ENCODE results near the gene PRKAB2. TPM values are rescaled to one million over a fixed set of nuclear protein-coding genes. Genes with fewer than 3 reads are reported as not detected.
"Not testable (repeated sequence)": the region's sequence is repeated elsewhere in the genome, so short reads cannot be mapped to it uniquely, and the experiment has no call there.

Gene PRKAB2, protein sequence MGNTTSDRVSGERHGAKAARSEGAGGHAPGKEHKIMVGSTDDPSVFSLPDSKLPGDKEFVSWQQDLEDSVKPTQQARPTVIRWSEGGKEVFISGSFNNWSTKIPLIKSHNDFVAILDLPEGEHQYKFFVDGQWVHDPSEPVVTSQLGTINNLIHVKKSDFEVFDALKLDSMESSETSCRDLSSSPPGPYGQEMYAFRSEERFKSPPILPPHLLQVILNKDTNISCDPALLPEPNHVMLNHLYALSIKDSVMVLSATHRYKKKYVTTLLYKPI
- total RNA-seq (2014; rRNA removed; shearing (Covaris generic)) = 4.9 and 6.1 TPM in 2 replicates
- 9.6 and 11.5 TPM in 2 replicates for polyA plus RNA-seq (2015; cell fraction: cytosol; rRNA removed)
- 45.6 and 46.4 TPM in 2 replicates for polyA plus RNA-seq (2015; cell fraction: nucleus; rRNA removed)

DNA sequence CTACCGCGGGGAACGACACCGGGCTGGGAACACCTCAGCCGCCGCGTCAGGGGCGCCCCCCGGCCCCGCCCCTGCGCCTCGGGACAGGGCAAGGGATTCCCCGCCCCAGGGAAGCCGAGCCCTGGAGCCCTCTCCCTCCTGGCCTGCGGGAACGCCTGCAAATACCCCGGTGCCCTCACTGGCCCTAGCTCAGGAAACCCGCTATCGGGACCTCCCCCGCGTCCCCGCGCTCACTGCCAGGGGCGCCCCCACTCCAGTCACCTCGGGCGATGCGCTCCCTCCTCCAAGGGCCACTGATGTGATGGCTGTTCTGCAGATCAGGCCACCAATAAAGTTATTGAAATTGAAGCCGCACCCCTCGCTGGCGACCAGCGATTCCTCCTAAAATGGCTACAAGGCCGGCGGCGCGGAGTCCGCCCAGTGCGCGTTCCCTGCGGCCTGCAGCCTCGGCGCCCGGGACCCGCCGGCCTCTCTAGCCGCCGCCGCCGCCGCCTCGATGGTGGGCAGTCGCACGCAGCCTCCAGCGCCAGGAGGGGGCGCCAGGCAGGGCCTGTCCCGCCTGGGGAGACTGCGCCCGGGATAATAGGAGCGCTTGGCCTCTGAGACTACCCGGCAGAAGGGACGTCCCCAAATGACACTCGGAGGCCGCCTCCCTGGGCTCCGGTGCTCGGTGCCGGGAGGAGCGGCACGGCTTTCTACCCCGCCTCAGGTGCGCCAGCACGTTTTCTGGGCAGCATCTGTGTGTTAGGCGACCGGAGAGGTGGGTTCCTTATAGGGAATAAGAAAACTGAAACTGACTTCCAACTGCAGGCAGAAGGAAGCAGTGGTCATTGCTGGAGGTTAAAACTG lies at the start of gene PRKAB2:
TSS of gene PRKAB2 (minus strand) at position 303 of the 849 bp plus-strand sequence. CDS start 326 bp downstream, outside the sequence.
- peak; percentile 96 for DNase-seq (ENCODE audit: low read depth)

DNA sequence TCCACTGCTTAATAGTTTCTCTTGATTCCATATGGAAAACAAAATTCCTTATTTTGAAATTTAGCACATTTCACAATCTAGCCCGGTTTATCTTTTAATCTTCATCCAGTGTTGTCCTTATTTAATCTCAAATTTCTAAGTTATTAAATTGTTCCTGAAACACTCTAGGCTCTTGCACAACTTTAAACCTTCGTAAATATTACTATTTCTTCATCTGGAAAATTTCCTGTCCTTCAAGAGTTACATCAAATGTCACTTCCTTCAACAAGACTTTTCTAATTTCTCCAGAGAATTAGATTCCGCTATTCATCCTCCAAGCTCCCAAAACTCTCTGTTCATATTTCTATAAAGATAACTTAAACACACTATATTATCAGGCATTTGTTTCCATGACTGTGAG lies 46.3 kb upstream of the PRKAB2 start:
- DNase-seq (ENCODE audit: low read depth) = no peak

DNA sequence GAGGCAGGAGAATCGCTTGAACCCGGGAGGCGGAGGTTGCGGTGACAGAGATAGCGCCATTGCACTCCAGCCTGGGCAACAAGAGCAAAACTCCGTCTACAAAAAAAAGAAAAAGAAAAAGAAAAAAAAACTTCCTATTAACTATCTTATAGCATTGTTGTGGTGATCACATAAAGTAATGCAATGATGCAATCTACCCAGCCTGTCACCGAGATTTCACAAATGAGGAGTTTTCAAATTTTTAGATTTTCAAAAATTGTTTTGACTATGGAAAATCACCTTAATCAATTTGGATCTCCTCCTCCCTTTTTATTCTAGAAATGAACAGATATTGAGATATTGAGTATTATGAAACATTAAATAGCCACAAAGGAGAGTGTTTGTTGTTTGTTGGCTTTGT lies 44.9 kb upstream of the PRKAB2 start:
- no peak for DNase-seq (ENCODE audit: low read depth)

DNA sequence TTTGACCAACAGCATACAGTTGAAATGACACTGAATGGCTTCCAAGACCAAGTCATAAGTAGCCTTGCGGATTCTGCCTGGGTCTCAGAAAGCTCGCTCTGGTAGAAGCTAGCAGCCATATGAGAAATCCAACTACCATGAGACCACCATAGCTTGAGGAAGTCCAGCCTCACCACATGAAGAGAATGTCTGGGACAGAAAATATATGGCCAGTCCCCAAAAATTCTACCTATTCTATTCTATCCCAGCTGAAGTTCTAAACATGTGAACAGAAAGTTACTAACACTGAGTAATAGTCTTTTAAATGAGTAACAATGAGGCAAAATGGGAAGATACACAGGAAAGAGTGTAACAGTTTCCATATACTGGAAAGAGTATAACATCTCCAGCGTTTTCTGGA lies 43.9 kb upstream of the PRKAB2 start:
- DNase-seq (ENCODE audit: low read depth) = no peak

- no peak for DNase-seq (ENCODE audit: low read depth)
These were observed 43.3 kb upstream of the PRKAB2 start for GRCh38 chr1:147215540-147215916.

DNA sequence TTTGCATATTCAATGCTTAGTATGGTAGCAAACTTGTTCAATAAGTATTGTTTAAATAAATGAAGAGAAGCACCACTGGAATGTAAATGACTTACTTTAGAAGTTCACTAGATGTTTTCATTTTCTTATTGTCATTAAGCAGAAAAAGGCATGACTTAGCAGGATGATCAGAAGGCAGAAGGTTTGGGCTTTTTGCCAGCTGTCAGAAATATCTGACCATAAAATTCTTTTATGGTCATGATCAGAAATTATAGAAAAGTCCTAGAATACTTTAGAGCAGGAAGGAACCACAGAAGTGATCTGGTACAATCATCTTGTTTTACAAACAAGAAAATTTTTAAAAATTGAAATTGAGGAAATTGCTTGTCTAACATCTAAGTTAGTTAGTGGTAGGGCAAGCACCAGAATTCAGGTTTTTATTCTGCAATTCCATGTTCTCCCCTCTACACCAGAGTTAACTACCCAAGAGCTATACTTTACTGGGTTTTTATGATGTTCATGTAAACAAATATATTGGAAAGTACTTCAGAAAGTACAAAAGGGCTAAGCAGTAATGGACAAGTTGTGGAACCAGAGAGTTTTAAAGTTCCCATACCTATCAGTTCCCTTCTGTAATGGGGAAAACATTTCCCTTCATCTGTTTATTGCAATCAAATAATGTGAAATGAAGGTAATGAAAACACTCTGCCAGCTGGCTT lies 42.7 kb upstream of the PRKAB2 start:
- no peak for DNase-seq (ENCODE audit: low read depth)

GRCh38 chr1:147214325-147214724 lies 42.1 kb upstream of the PRKAB2 start:
- DNase-seq (ENCODE audit: low read depth) = no peak

DNA sequence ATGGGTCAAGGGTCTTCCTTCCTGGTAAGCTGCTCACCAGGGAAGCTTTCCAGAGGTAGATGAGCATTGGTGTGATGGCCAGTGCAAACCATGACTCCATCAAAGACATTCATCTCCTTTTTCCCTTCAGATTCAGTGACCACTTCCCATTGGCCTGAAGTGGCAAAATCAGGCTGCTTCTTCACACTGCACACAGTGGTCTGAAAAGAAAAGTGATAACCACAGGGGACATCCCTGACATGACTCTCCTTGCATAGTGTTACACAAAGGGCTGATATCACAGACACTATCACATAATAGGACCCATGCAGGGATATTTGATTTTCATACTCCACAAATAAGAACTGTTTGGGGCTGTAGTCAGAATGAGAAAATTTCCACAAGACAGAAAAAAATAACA lies 41.0 kb upstream of the PRKAB2 start:
- no peak for DNase-seq (ENCODE audit: low read depth)

DNA sequence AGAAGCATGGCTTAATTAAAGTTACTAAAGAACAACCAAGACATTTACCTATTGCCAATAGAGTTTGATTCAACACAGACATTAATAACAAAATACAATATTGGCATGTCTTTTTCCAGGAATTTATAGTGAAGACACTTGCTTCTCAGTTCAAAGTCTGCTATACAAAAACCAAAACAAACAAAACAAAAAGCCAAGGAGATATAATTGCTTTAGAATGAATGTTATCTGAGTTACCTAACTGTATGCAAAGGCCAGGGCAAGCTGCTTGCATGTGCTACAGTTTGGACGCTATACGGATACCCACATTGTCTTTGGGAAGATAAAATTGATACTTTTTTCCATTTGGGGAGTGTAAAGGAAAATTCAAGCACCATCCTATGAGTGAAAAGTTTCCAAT lies 39.3 kb upstream of the PRKAB2 start:
- no peak for DNase-seq (ENCODE audit: low read depth)

GRCh38 chr1:147210987-147211386 lies 38.7 kb upstream of the PRKAB2 start:
- DNase-seq (ENCODE audit: low read depth) = no peak

DNA sequence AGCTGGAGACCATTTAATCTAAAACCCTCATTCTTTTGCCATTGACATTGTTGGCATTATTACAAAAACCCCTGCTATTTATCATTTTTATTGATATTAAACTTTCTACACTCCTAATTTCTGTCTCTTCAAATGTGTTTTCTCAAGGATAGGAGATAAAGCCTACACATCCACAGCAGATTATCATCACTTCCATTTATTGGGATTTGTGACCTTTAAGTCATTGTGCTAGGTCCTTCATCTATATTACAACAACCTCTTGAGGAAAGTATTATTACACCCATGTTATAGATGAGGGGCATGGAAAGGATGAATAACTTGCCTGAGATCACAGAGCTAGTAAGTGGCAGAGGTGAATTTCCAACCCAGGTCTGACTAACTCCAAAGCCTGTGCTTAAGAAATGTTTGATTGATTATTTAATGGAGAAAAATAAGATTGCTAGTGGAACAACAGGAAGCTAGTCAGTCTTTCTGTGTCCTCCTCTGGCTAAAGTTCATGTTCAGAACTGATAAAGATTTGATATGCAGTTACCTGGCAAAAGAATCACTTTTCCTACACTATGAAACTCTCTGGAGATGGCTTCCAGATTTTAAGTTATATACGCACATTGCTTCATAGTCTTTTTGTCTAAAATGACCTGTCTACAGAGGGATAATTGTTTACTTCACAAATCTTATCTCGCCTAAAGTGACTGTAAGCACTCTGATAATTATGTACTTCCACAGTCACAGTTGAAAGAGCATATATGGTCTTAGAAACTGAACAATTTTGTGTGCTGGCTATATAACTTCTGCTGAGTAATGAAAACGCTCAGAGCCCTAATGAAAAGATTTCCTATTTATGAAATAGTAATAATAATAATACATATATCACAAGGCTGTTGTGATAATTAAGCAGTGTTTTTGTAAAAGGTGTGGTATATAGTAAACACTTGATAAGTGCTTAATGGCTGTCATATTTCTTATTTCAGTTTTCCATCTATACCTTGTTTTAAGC lies 37.9 kb upstream of the PRKAB2 start:
- no peak for DNase-seq (ENCODE audit: low read depth)

DNA sequence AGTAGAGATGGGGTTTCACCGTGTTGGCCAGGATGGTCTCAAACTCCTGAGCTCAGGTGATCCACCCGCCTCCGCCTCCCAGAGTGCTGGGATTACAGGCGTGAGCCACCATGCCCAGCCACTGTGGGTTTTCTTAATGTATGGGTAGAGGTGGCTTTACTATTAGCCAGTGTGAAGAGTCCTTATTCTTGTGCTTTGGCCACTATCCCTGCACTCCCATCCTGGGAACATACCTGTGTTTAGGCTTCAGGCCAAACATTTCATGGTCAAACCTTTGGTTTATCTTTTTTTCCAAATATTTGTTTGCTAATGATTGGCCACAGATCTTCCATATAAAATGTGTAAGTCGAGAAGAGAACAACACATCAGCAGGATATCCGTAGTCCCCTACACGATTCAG lies 36.3 kb upstream of the PRKAB2 start:
- DNase-seq (ENCODE audit: low read depth) = no peak

GRCh38 chr1:147207192-147207591 lies 34.9 kb upstream of the PRKAB2 start:
- no peak for DNase-seq (ENCODE audit: low read depth)

- DNase-seq (ENCODE audit: low read depth) = no peak
These were observed 31.8 kb upstream of the PRKAB2 start for GRCh38 chr1:147204080-147204479.

DNA sequence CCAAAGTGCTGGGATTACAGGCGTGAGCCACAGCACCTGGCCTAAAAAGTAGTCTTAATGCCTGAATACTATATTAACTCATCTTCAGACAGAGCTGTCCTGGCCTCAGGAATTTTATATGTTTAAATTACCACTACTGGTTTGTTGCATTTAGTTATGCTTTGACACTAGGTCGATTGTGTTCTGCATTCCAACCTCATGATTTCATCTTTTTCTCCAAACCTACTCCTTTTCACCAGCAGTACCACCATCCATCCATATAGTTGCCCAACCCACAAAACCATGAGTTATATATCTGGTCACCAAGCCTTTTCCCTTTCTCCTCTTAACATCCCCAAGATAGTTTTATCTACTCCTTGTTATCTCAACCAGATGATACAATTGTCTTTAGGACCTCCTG lies 30.3 kb upstream of the PRKAB2 start:
- peak; percentile 71 for DNase-seq (ENCODE audit: low read depth)

- DNase-seq (ENCODE audit: low read depth) = no peak
These were observed 29.5 kb upstream of the PRKAB2 start for GRCh38 chr1:147201786-147202185.

- DNase-seq (ENCODE audit: low read depth) = peak; percentile 31
These were observed 29.0 kb upstream of the PRKAB2 start for GRCh38 chr1:147201276-147201675.

DNA sequence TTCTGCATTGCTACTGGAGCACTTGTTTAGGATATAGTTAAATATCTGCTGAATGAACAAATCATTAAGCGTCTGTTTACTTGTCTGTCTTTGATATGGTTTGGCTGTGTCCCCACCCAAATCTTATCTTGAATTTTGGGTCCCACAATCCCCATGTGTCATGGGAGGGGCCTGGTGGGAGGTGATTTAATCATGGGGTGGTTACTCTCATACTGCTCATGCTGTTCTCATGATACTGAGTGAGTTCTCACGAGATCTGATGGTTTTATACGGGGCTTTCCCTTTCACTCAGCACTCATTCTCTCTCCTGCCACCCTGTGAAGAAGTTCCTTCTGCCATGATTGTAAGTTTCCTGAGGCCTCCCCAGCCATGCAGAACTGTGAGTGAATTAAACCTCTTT lies 25.1 kb upstream of the PRKAB2 start:
- DNase-seq (ENCODE audit: low read depth) = not testable (repeated sequence)

- DNase-seq (ENCODE audit: low read depth) = no peak
These were observed 17.2 kb upstream of the PRKAB2 start for GRCh38 chr1:147189514-147189913.

DNA sequence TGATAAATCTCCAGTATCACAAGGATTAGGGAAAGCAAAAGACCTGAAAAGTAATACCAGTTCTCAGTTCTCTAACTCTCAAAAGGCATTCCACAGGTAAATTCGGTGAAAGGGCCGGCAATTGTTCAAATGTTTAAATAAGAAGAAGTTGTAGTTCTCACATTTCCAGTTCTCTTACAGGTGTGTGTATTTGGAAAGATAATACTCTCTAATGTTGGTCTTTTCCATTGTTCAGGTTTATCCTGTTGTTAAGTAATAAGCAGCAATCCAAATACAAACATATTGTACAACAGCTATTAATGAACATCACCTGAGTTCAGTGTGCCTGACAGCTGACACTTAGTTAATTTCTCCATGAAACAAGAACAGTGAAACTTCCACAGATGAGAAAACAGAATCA lies 13.2 kb upstream of the PRKAB2 start:
- no peak for DNase-seq (ENCODE audit: low read depth)

Measured in HT1080 (cell line).